ENCODE results near the gene MRE11.
A peak's percentile ranks its signal among the peaks of the same experiment; 100 is the strongest.
"Not testable (repeated sequence)": the region's sequence is repeated elsewhere in the genome, so short reads cannot be mapped to it uniquely, and the experiment has no call there.

The MRE11 gene

GRCh38 chr11:94506513-94506912 lies 12.9 kb upstream of the MRE11 start:
- not testable (repeated sequence) for DNase-seq

GRCh38 chr11:94504689-94505293 lies 11.1 kb upstream of the MRE11 start:
- DNase-seq: peak; percentile 71

GRCh38 chr11:94501522-94501921 lies 7.9 kb upstream of the MRE11 start:
- DNase-seq: no peak

- DNase-seq: no peak
Measured at GRCh38 chr11:94500181-94500580, 6.5 kb upstream of the MRE11 start.

- no peak for DNase-seq
Measured at GRCh38 chr11:94494126-94494680, 559 bp upstream of the MRE11 start.

- no peak for DNase-seq
Measured at GRCh38 chr11:94486068-94486467, 7.6 kb downstream of the MRE11 start.

GRCh38 chr11:94481342-94481741 lies 12.3 kb downstream of the MRE11 start:
- DNase-seq: no peak

- DNase-seq: no peak
Measured at GRCh38 chr11:94477624-94478023, 16.0 kb downstream of the MRE11 start.

GRCh38 chr11:94472916-94473799 lies 20.5 kb downstream of the MRE11 start:
- peak; percentile 58 for DNase-seq

GRCh38 chr11:94469416-94469815 lies 24.2 kb downstream of the MRE11 start:
- no peak for DNase-seq

- no peak for DNase-seq
Measured at GRCh38 chr11:94459576-94459975, 34.1 kb downstream of the MRE11 start.

- no peak for DNase-seq
Measured at GRCh38 chr11:94457118-94458029, 36.3 kb downstream of the MRE11 start.

GRCh38 chr11:94455861-94456260 lies 37.8 kb downstream of the MRE11 start:
- DNase-seq: no peak

- DNase-seq: no peak
Measured at GRCh38 chr11:94454301-94454700, 39.3 kb downstream of the MRE11 start.

- no peak for DNase-seq
Measured at GRCh38 chr11:94452988-94453387, 40.7 kb downstream of the MRE11 start.

GRCh38 chr11:94450048-94450447 lies 43.6 kb downstream of the MRE11 start:
- DNase-seq: peak; percentile 13

GRCh38 chr11:94449437-94449836 lies 44.2 kb downstream of the MRE11 start:
- DNase-seq: peak; percentile 18

- no peak for DNase-seq
Measured at GRCh38 chr11:94449029-94449428, 44.6 kb downstream of the MRE11 start.

GRCh38 chr11:94447149-94447548 lies 46.5 kb downstream of the MRE11 start:
- no peak for DNase-seq

- no peak for DNase-seq
Measured at GRCh38 chr11:94445641-94446040, 48.0 kb downstream of the MRE11 start.

GRCh38 chr11:94433049-94433448 lies 60.6 kb downstream of the MRE11 start:
- DNase-seq: no peak

- peak; percentile 58 for DNase-seq
Measured at GRCh38 chr11:94424662-94425061, 69.0 kb downstream of the MRE11 start.

- DNase-seq: peak; percentile 6
Measured at GRCh38 chr11:94424011-94424410, 69.6 kb downstream of the MRE11 start.
